ENCODE results near the gene GPX5.

The GPX5 gene

DNA sequence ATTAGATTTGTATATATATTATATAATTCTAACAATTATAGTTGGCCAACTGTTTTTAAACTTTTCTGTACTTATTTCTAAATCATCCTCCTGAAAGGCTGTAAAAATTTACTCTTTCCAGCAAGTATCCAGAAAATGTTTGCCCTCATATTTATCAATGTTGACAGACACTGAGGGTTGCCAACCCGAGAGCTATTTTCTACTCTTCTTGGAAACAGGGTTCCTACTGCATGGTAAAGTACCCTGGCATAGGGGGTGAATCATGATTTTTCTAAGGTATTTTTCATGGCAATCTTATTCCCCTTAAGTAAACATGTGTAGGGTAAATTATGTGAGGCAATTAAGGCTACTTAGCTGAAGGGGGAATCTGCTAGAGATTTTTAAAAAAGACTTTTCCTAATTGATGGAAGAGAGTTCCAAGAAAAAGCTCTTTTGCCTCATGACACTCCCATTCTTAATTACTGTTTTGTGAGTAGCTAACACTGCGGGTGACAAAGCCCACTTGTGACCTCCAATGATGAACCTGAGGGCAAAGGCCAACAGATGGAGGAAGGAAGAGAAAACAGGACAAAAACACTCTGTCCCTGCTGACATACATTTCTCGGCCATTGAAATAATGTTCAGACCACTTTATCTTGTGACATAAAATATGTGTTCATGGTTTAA, 37.9 kb downstream of the GPX5 start:
- no peaks in the 10 kb centered on the region for H3K36me3 Mint-ChIP-seq (ENCODE audit: low read depth)
- ATAC-seq: no peak
- no peaks in the 10 kb centered on the region for H3K4me1 Mint-ChIP-seq
- H3K9me3 Mint-ChIP-seq: no peaks in the 10 kb centered on the region
- H3K4me3 Mint-ChIP-seq: no peak overlapping the region
- no peak for DNase-seq
- H3K27ac Mint-ChIP-seq: no peak overlapping the region
- H3K27me3 Mint-ChIP-seq: peaks cover 59% of the 10 kb centered on the region

DNA sequence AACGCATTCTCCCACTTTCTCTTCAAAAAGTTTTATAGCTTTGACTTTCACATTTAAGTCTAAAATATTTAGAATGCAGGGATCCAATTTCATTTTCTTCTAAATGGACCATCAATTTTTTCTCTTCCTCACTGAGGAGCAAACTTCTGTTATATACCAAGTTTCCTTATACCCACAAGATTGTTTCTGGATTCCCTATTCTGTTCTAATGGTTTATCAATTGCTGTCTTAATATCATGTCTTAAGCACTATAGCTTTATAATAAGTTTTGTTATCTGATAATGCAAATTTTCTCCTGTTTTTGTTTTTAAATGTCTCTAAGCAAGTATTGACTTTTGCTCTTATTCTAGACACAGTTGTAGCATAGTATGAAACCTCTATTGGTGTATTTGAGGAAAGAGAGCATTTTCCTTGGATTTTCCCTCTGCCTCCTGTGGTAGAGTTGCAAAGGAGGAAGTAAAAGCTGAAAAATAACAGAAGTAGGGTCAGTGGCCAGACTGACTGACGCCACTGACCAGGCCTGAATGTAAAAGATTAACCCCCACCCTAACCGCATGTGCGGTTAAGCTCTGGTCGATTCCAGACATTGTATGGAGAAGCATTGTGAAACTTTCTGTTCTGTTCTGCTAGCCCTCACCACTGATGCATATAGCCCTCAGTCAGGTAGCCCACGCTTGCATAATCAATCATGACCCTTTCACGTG, 40.3 kb downstream of the GPX5 start:
- no peaks in the 10 kb centered on the region for H3K9me3 Mint-ChIP-seq
- no peak overlapping the region for H3K4me3 Mint-ChIP-seq
- H3K4me1 Mint-ChIP-seq: no peaks in the 10 kb centered on the region
- DNase-seq (no peak), ATAC-seq (no peak)
- H3K36me3 Mint-ChIP-seq (ENCODE audit: low read depth): no peaks in the 10 kb centered on the region
- H3K27me3 Mint-ChIP-seq: peaks cover 54% of the 10 kb centered on the region
- no peak overlapping the region for H3K27ac Mint-ChIP-seq

DNA sequence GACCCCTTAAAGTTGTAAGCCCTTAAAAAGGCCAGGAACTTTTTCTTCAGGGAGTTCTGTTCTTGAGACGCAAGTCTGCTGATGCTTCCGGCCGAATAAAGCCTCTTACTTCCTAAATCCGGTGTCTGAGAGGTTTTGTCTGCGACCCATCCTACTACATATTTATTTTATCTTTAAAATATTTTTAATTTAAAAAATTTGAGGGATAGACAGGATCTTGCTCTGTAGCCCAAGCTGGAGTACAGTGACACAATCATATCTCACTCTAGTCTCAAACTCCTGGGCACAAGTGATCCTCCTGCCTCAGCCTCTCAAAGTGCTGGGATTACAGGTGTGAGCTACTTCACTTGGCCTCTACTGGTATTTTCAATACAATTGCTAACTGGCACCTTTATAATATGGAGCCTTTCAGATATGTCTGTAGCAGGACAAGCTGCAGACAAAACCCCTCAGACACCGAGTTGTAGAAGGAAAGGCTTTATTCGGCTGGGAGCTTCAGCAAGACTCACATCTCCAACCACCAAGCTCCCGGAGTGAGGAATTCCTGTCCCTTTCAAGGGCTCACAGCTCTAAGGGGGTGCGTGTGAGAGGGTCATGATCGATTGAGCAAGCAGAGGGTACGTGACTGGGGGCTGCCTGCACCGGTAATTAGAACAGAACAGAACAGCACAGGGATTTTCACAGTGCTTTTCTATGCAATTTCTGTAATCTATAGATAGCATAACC, 41.0 kb downstream of the GPX5 start:
- H3K27me3 Mint-ChIP-seq: peaks cover 51% of the 10 kb centered on the region
- no peak overlapping the region for H3K4me3 Mint-ChIP-seq
- no peaks in the 10 kb centered on the region for H3K36me3 Mint-ChIP-seq (ENCODE audit: low read depth)

GRCh38 chr6:28567506-28567905, 41.8 kb downstream of the GPX5 start:
- peaks cover 50% of the 10 kb centered on the region for H3K27me3 Mint-ChIP-seq
- H3K9me3 Mint-ChIP-seq: no peaks in the 10 kb centered on the region
- no peaks in the 10 kb centered on the region for H3K36me3 Mint-ChIP-seq (ENCODE audit: low read depth)
- H3K4me3 Mint-ChIP-seq: no peak overlapping the region
- H3K4me1 Mint-ChIP-seq: no peaks in the 10 kb centered on the region
- no peak overlapping the region for H3K27ac Mint-ChIP-seq
- DNase-seq (no peak), ATAC-seq (no peak)

More for the DNA sequence above, 41.0 kb downstream of the GPX5 start:
- H3K9me3 Mint-ChIP-seq: no peaks in the 10 kb centered on the region
- ATAC-seq: no peak
- no peaks in the 10 kb centered on the region for H3K4me1 Mint-ChIP-seq
- H3K27ac Mint-ChIP-seq: no peak overlapping the region
- no peak for DNase-seq

DNA sequence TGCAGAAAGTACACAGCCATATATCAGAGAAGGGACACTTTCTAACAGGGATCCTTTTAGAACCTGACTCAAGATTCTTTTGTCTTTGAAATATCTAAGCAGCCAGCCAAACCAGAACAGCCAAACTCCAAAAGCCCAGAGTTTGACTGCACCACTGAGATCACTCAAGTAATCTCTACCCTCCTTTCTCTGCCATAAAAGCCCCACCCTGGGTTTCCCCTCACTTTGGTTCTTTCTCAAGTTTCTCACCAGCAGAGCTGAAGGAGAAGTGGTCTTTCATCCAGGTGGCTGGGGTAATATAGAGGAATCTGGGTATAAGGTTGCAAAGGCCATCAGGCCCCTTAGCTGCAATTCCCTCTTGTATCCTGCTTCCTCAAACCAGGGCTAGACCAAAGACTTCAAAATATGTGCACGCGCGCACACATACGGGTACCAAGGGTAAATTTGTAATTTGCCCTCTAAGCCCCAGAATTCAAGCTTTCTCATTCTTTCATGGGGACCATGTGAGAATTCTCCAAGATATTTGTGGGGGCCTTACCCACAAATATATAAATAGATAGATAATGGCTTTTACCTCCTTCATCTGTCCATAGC, 42.9 kb downstream of the GPX5 start:
- no peaks in the 10 kb centered on the region for H3K36me3 Mint-ChIP-seq (ENCODE audit: low read depth)
- H3K9me3 Mint-ChIP-seq: no peaks in the 10 kb centered on the region
- H3K27ac Mint-ChIP-seq: no peak overlapping the region
- peaks cover 49% of the 10 kb centered on the region for H3K27me3 Mint-ChIP-seq
- no peak for ATAC-seq
- DNase-seq: no peak
- H3K4me3 Mint-ChIP-seq: no peak overlapping the region
- no peaks in the 10 kb centered on the region for H3K4me1 Mint-ChIP-seq

DNA sequence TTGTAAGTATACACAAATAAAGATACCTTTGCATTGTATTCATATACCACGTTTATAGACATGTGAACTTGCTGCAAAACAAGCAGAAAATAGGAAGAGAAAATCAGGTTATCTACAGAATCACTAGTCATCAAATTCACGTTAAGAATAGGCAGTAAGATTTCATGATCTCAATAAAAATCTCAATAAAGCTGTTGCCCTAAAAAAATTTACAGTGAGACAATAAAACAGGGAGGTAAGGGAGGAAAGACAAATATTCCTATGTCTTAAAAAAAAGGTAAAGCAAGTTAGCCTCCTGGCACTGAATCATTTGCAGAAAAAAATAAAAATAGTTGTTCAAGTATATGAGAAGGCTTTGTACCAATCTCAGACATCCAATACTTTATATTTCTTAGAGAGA, 44.1 kb downstream of the GPX5 start:
- Mint-ChIP-seq H3K27ac (no peak overlapping the region), H3K27me3 (peaks cover 49% of the 10 kb centered on the region), H3K36me3 (ENCODE audit: low read depth) (no peaks in the 10 kb centered on the region), H3K4me3 (no peak overlapping the region), H3K4me1 (no peaks in the 10 kb centered on the region), H3K9me3 (no peaks in the 10 kb centered on the region)
- ATAC-seq: no peak
- DNase-seq: no peak

DNA sequence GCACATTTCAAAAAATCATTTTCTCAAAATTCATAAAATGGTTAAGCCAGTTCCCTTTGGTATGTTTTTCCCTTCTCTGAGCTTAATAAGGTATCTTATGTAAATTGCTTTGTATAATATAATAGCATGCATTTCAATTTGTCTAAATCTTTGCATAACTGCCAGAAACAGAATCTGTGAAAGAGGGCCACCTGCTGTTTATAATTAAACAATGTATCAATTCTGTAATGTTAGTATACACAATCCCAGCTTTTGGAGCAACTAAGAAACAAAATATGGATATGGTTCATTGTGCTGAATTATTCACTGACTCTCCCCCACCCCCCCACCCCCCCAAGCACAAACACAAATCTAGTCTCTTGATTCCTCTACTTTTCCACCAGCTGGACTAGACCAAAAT, 54.8 kb downstream of the GPX5 start:
- Mint-ChIP-seq H3K4me3 (no peak overlapping the region), H3K4me1 (no peaks in the 10 kb centered on the region), H3K27me3 (peaks cover 25% of the 10 kb centered on the region), H3K9me3 (no peaks in the 10 kb centered on the region), H3K36me3 (ENCODE audit: low read depth) (no peaks in the 10 kb centered on the region), H3K27ac (no peak overlapping the region)
- no peak for ATAC-seq
- no peak for DNase-seq

DNA sequence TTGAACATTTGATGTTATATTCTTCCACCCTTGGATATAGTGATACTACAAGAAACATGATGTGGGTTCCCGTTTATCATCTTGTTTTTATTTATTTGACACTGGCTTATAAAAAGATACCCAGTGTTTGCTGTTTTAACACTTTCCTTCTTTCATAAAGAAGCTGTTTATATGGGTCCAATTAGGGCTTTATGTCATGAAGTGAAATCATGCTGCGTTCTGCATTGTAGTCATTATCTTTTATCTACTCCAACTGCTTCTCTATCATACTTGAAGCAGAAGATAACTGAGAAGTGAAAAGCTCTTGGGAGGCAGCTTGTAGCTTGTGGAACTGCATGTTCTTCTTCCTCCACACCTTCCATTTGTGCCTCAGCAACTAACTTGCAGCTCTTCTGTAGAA, 57.8 kb downstream of the GPX5 start:
- Mint-ChIP-seq H3K27me3 (peaks cover 34% of the 10 kb centered on the region), H3K27ac (no peak overlapping the region), H3K36me3 (ENCODE audit: low read depth) (peaks cover 4% of the 10 kb centered on the region), H3K4me3 (no peak overlapping the region), H3K4me1 (peaks cover 20% of the 10 kb centered on the region), H3K9me3 (no peaks in the 10 kb centered on the region)
- ATAC-seq (no peak), DNase-seq (no peak)
